HepG2 (cell line): ENCODE results near the gene KLHL8. TPM values are rescaled to one million over a fixed set of nuclear protein-coding genes. Genes with fewer than 3 reads are reported as not detected.

ENCODE experiments used
- HNF4A ChIP-seq: sonication (generic); formaldehyde crosslinking; IDR thresholded peaks from 2 replicates; pipeline ENCODE4 v1.4.0; 2020; ENCODE audit warnings: missing genetic modification reagents
- PCBP2 ChIP-seq: fragments of 200-400 bp; formaldehyde crosslinking; optimal IDR thresholded peaks from 2 replicates; pipeline ENCODE3; 2018; ENCODE audit warnings: low read length, low read depth; ENCODE audit not compliant: poor library complexity, severe bottlenecking
- POGZ ChIP-seq: sonication (generic); formaldehyde crosslinking; IDR thresholded peaks from 2 replicates; pipeline ENCODE4 v1.4.0; 2020; ENCODE audit warnings: mild to moderate bottlenecking, missing genetic modification reagents
- REST ChIP-seq, 2 experiments: IDR thresholded peaks; 2 replicates each; pipeline ENCODE4 v1.6.1; 2011 to 2012; ENCODE audit warnings: low read length in 2 of 2, borderline replicate concordance in 1 of 2, low read depth in 1 of 2, mild to moderate bottlenecking in 1 of 2, moderate library complexity in 1 of 2
- SALL1 ChIP-seq: sonication (generic); formaldehyde crosslinking; IDR thresholded peaks from 2 replicates; pipeline ENCODE4 v1.8.0; 2022; ENCODE audit warnings: mild to moderate bottlenecking, missing genetic modification reagents
- SRF ChIP-seq: IDR thresholded peaks from 2 replicates; pipeline ENCODE4 v1.6.1; 2011; ENCODE audit warnings: mild to moderate bottlenecking, low read depth, low read length, moderate library complexity
- ZFP41 ChIP-seq: sonication (generic); formaldehyde crosslinking; IDR thresholded peaks from 2 replicates; pipeline ENCODE4 v1.4.0; 2020; ENCODE audit warnings: mild to moderate bottlenecking, missing genetic modification reagents, borderline replicate concordance
- ZNF431 ChIP-seq: sonication (generic); formaldehyde crosslinking; IDR thresholded peaks from 2 replicates; pipeline ENCODE4 v1.9.0; 2022; ENCODE audit warnings: missing genetic modification reagents, low read depth, mild to moderate bottlenecking, borderline replicate concordance
- ZNF512B ChIP-seq: sonication (generic); formaldehyde crosslinking; IDR thresholded peaks from 2 replicates; pipeline ENCODE4 v1.5.1; 2020; ENCODE audit warnings: missing genetic modification reagents, mild to moderate bottlenecking, borderline replicate concordance
- polyA plus RNA-seq, 8 experiments: library from polyadenylated mRNA; depleted of rRNA in 3 of 8; stranded (reverse) in 7 of 8; unstranded in 1 of 8; fragments of >200 nt; fragmentation: Illumina TruSeq in 4 of 8; extraction: Trizol in 4 of 8; gene quantifications; 2 replicates each; pipeline versions ENCODE4 v1.2.1 to v1.2.3, GENCODE V29; 2011 to 2016; ENCODE audit warnings: low read depth in 4 of 8, missing spikeins in 1 of 8, mixed read lengths in 1 of 8; ENCODE audit not compliant: insufficient read depth in 1 of 8
- total RNA-seq, 5 experiments: library from RNA; depleted of rRNA; stranded (reverse); fragments of >200 nt; fragmentation: Illumina TruSeq; extraction: Trizol; gene quantifications; 2 replicates each; pipeline ENCODE4 v1.2.3, GENCODE V29; 2016; ENCODE audit warnings: low read depth in 1 of 5
- TF ChIP-seq, protein P1 (sequence below), 2 experiments: sonication (generic) in 1 of 2; formaldehyde crosslinking in 1 of 2; IDR thresholded peaks; 2 replicates each; pipeline versions ENCODE4 v1.6.1 to v1.9.0; 2014 to 2022; ENCODE audit warnings: antibody characterized with exemption in 1 of 2, borderline replicate concordance in 1 of 2, inconsistent platforms in 1 of 2, low read depth in 1 of 2, missing genetic modification reagents in 1 of 2
- TF ChIP-seq, protein P2 (sequence below): sonication (generic); formaldehyde crosslinking; IDR thresholded peaks from 2 replicates; pipeline ENCODE4 v1.5.0; 2020; ENCODE audit warnings: mild to moderate bottlenecking, missing genetic modification reagents, moderate library complexity

KLHL8 gene
- total and polyA plus RNA-seq, 2 of the 13 experiments (the other 11 are each of a cell fraction or from before 2014, with no cell fraction given), result 2.8 to 11.7 TPM

DNA sequence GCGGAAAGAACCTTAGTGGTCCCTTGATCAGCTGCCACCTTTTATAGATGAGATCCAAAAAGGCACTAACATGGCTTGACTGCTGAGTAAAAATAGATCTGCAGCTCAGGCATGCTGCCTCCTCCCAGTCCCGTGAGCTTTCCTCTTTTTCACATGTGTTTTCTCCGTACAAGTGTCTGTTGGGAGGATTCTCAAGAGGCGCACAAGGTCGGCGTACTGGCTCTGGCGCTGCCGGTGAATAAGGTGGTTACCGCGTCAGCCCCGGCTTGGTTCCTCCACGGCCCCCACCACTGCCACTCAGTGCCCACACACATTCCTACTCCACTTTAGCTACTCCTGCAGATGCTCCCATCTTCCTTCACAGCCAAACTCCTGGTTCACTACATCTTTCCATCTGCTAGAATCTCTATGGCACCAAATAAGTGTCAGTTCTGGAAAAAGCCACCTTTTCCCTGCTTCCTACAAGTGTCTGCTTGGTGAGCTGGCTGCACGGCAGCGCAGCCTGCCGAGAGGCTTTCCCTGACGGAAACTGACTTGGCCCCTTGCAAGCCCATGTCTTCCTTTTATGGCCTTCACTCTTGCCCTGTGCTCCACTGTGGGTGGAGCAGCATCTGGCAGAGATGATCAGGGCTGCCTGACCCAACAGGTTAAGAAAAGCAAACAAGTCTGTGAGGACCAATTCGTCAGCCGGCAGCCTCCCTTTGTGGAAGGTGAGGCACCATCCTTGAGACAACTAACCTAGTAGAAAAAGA is 99.8 kb downstream of the KLHL8 start (continued):
- no peak for TF ChIP-seq REST (IDR thresholded peaks at IDR 0.05; ENCODE audit: borderline replicate concordance in 1 of 2, low read depth in 1 of 2, low read length in 2 of 2)
- TF ChIP-seq SRF, result peak; percentile 78; the same call in 1 of the 2 replicates
- TF ChIP-seq, protein P1, sequence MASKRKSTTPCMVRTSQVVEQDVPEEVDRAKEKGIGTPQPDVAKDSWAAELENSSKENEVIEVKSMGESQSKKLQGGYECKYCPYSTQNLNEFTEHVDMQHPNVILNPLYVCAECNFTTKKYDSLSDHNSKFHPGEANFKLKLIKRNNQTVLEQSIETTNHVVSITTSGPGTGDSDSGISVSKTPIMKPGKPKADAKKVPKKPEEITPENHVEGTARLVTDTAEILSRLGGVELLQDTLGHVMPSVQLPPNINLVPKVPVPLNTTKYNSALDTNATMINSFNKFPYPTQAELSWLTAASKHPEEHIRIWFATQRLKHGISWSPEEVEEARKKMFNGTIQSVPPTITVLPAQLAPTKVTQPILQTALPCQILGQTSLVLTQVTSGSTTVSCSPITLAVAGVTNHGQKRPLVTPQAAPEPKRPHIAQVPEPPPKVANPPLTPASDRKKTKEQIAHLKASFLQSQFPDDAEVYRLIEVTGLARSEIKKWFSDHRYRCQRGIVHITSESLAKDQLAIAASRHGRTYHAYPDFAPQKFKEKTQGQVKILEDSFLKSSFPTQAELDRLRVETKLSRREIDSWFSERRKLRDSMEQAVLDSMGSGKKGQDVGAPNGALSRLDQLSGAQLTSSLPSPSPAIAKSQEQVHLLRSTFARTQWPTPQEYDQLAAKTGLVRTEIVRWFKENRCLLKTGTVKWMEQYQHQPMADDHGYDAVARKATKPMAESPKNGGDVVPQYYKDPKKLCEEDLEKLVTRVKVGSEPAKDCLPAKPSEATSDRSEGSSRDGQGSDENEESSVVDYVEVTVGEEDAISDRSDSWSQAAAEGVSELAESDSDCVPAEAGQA (IDR thresholded peaks at IDR 0.05; ENCODE audit: low read depth), result no peak
- TF ChIP-seq, protein P1 (CRISPR knock-in tag; IDR thresholded peaks at IDR 0.05; ENCODE audit: borderline replicate concordance), result no peak
- no peak for TF ChIP-seq ZFP41 (CRISPR knock-in tag)
- peak; percentile 15; the same call in 1 of the 2 replicates for TF ChIP-seq SALL1
- TF ChIP-seq, protein P2, sequence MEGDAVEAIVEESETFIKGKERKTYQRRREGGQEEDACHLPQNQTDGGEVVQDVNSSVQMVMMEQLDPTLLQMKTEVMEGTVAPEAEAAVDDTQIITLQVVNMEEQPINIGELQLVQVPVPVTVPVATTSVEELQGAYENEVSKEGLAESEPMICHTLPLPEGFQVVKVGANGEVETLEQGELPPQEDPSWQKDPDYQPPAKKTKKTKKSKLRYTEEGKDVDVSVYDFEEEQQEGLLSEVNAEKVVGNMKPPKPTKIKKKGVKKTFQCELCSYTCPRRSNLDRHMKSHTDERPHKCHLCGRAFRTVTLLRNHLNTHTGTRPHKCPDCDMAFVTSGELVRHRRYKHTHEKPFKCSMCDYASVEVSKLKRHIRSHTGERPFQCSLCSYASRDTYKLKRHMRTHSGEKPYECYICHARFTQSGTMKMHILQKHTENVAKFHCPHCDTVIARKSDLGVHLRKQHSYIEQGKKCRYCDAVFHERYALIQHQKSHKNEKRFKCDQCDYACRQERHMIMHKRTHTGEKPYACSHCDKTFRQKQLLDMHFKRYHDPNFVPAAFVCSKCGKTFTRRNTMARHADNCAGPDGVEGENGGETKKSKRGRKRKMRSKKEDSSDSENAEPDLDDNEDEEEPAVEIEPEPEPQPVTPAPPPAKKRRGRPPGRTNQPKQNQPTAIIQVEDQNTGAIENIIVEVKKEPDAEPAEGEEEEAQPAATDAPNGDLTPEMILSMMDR (CRISPR knock-in tag), result 0 out of 2 replicates have a peak, but pooled peaks have one; percentile 25
- TF ChIP-seq PCBP2, result no peak
- TF ChIP-seq POGZ (CRISPR knock-in tag), result 0 out of 2 replicates have a peak, but pooled peaks have one; percentile 25
- TF ChIP-seq ZNF431 (CRISPR knock-in tag), result no peak
- no peak for TF ChIP-seq ZNF512B (CRISPR knock-in tag)
- peak; percentile 14; the same call in 1 of the 2 replicates for TF ChIP-seq HNF4A (CRISPR knock-in tag)
- TF ChIP-seq, all 625 proteins: peak for 9
